C4-2B (cell line): ENCODE data around the gene TMPRSS6.

Experiments
- H3K27ac ChIP-seq: fragments of 450-650 bp; 2 replicates; pipeline ENCODE4 v1.5.1; 2017
- ZFX ChIP-seq: fragments of 450-650 bp; IDR thresholded peaks from 2 replicates; pipeline ENCODE4 v1.6.1; 2017
- TF ChIP-seq, protein P1 (sequence below): fragments of 450-650 bp; conservative IDR thresholded peaks from 2 replicates; pipeline ENCODE4 v1.5.1; 2017; ENCODE audit warnings: mild to moderate bottlenecking

TMPRSS6 gene

DNA sequence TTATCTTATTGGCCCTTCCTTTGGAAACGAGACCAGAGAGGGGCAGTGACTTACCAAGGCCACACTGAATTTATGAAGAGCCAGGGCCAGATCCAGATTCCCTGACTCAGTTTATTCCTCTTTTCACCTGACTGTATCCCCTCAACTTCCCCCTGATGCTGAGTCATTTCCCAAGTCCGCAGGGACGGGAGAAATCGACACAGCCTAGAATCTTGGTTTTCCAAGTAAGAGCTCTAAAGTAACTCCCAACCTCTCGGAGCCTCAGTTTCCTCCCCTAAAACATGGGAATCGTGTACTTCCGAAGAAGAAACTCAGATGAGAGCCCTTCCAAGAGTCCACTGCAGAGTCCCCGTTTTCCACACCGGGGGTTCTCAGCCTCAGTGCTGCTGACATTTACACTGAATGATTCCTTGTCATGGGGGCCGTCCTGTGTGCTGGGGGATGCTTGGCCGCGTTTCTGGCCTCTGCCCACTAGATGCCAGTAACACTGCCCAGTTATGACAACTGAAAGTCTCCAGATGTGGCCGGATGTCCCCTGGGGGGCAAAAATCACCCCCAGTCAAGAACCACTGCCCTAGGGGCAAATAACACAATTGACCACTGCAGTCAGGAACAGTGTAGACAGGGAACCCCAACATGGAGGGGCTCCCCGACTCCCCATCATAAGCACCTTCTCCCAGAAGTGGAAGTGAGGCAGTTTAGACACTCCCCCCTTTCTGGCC is 78.8 kb downstream of the TMPRSS6 start:
- TF ChIP-seq, protein P1, sequence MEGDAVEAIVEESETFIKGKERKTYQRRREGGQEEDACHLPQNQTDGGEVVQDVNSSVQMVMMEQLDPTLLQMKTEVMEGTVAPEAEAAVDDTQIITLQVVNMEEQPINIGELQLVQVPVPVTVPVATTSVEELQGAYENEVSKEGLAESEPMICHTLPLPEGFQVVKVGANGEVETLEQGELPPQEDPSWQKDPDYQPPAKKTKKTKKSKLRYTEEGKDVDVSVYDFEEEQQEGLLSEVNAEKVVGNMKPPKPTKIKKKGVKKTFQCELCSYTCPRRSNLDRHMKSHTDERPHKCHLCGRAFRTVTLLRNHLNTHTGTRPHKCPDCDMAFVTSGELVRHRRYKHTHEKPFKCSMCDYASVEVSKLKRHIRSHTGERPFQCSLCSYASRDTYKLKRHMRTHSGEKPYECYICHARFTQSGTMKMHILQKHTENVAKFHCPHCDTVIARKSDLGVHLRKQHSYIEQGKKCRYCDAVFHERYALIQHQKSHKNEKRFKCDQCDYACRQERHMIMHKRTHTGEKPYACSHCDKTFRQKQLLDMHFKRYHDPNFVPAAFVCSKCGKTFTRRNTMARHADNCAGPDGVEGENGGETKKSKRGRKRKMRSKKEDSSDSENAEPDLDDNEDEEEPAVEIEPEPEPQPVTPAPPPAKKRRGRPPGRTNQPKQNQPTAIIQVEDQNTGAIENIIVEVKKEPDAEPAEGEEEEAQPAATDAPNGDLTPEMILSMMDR = no peak
- TF ChIP-seq ZFX = no peak

DNA sequence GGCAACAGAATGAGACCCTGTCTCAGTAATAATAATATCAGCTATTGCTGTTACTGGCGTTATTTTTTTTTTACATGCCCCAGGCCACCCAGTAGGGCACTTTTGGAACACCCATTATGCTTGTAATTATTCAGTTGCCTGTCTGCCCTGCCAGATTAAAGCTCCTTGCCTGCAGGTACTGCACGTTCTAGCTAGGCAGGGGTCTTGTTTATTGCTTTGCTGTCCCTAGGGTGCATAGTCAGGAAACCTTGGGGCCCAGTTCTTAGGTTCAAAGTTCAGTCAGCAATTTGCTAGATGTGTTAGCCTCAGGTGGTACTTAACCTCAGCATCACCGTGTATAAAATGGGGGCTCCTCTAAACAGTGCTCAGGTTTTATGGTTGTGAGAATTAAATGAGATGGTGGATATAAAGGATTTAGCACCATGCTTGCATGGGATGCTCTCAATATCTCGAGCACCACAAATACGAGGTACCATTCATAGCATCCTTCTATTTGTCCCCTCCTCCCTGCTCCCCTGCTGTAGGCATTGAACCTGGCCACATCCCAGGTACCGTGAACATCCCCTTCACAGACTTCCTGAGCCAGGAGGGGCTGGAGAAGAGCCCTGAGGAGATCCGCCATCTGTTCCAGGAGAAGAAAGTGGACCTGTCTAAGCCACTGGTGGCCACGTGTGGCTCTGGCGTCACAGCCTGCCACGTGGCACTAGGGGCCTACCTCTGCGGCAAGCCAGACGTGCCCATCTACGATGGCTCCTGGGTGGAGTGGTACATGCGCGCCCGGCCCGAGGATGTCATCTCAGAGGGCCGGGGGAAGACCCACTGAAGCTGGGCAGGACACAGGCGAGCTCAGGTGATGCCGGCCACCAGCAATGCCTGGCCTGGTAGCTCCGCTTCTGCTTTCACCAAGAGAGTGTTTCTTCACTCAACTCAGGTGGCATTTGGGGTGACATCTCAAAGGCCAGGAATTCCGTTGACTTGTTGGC is 80.5 kb downstream of the TMPRSS6 start:
- TF ChIP-seq ZFX = no peak
- TF ChIP-seq, protein P1 = no peak
- no peak overlapping the region for H3K27ac ChIP-seq

More for the DNA sequence above, 78.8 kb downstream of the TMPRSS6 start:
- H3K27ac ChIP-seq = no peak overlapping the region

DNA sequence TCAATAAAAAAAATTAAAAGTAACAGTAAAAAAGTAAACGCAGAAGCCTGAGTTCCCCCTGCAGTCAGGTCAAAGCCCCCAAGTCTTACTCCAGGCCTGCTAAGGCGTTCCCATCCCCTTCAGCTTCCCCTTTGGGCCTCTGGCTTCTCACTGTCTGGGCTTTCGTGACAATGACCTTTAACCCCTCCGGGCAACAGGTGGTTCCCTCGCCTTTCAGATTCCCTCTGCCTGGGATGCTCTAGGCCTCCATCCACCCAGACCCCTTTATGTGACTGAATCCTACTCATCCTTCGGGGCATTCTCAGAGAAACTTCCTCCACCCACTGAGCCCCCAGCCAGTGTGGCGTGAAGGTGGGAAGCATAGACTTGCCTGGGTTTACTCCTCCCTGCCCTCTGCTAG is 82.0 kb downstream of the TMPRSS6 start:
- TF ChIP-seq, protein P1 = no peak
- no peak for TF ChIP-seq ZFX
- no peak overlapping the region for H3K27ac ChIP-seq

DNA sequence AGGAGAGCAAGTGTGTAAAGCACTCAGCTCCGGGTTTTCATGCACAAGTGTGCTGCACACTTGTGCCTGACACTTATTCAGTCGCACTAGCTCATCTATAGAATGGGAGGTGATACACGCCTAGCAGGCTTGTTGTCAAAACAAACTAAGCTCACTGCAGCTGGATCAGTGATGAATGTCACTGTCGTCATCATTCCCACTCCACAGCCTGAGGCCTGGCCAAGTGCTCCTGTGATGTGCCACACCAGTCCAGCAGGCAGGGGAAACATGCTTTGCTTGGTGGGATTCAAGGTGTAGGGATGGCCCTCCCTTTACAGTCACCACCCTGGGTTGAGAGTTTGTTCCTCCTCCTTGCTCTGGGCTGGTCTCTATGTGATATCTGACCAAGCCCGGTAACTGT is 83.2 kb downstream of the TMPRSS6 start:
- no peak overlapping the region for H3K27ac ChIP-seq
- TF ChIP-seq, protein P1 = no peak
- no peak for TF ChIP-seq ZFX

DNA sequence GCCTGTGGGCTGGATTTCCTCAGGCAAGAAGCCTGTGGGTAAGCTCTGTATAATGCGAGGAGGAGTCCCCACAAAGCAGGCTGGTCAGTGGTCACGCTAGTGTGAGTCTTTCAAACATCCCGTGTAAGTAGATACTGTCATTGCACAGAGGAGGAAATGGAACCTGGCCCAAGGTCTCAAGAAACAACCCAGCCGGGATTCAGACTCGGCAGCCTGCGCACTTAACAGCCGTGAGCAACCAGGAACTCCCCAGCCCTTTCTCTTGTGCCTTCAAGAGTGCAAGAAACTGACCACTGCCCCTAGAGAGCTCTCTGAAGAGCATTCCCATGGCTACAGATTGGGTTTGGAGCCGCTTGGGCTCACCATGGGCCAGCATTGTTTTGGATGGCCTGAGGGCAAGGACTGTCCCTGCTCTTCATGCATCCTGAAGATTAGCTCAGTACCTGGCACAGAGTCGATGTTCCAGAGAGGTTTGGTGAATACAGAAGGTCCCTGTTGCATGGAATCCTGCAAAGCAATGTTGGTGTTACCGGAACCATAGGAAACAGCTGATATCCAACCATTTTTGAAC is 83.9 kb downstream of the TMPRSS6 start:
- no peak for TF ChIP-seq ZFX
- TF ChIP-seq, protein P1 = no peak
- H3K27ac ChIP-seq = no peak overlapping the region

DNA sequence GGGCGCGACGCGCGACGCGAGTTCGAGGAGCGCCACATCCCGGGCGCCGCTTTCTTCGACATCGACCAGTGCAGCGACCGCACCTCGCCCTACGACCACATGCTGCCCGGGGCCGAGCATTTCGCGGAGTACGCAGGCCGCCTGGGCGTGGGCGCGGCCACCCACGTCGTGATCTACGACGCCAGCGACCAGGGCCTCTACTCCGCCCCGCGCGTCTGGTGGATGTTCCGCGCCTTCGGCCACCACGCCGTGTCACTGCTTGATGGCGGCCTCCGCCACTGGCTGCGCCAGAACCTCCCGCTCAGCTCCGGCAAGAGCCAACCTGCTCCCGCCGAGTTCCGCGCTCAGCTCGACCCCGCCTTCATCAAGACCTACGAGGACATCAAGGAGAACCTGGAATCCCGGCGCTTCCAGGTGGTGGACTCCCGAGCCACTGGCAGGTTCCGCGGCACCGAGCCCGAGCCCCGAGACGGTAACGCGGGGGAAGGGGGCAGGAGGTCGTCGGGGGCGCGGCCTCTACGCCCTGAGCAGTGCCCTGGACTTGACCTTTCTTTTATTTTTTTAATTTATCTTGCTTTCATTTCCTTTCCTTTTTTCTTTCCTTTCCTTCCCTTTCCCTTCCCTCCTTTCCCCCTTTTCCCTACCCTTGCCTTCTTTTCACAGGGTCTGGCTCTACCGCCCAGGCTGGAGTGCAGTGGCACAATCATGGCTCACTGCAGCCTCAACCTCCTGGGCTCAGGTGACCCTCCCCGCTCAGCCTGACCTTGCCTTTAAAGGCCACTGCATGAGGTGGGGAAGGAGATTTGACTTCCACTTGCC is 85.0 kb downstream of the TMPRSS6 start:
- H3K27ac ChIP-seq = no peak overlapping the region
- TF ChIP-seq, protein P1 = no peak
